ENCODE data around the gene KIZ.
"Not testable (repeated sequence)": the region's sequence is repeated elsewhere in the genome, so short reads cannot be mapped to it uniquely, and the experiment has no call there.

KIZ gene

DNA sequence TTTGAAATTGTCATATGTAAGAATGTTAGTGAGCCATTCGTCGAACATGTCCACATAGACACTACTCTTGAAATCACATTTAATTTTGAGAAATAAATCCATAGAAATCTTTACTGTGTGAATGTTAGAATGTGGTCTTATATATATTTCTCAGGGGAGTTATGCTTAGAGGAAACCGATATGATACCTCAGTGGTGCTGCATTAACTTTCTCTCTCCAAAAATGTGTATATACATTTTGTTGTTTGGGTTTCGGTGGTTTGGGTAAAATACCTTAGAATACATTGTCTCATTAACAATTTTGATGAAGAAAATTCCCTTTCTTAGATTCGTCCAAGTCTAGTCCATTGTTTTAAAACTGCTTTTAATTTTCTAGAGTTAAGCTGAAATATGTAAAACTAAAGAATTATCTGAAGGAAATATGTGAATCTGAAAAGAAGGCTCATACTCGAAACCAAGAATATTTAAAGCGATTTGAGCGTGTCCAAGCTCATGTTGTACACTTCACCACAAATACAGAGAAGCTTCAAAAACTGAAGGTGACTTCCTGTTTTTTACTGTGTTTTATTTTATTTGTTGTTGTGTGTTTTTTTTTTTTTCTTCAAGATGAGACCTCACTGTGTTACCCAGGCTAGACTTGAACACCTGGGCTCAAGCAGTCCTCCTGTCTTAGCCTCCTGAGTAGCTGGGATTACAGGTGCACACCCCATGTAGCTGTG, 10.3 kb downstream of the KIZ start:
- in situ Hi-C loops (cut with HindIII; ENCODE audit: low sequenced_read_pairs) = no loop called here

DNA sequence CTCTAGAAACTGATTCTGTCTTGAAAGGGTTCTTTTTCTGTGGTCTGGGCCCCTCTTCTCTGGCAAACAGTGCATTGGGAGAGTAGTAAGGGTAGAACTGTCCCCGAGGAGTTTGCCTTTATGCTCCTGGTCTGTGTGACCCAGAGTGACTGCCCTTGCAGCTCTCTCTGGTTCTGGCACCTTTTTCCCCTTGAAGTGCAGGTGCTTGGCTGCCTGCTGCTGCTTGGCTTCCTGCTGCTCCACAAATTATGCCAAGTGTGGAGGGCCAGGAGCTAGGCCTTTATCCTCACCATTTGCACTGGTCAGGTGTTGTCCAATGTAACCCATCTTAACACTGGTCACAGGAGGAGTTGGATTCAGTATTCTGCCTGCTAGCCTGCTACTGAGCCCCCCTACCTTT, 11.2 kb downstream of the KIZ start:
- in situ Hi-C loops (cut with HindIII; ENCODE audit: low sequenced_read_pairs) = no loop called here

DNA sequence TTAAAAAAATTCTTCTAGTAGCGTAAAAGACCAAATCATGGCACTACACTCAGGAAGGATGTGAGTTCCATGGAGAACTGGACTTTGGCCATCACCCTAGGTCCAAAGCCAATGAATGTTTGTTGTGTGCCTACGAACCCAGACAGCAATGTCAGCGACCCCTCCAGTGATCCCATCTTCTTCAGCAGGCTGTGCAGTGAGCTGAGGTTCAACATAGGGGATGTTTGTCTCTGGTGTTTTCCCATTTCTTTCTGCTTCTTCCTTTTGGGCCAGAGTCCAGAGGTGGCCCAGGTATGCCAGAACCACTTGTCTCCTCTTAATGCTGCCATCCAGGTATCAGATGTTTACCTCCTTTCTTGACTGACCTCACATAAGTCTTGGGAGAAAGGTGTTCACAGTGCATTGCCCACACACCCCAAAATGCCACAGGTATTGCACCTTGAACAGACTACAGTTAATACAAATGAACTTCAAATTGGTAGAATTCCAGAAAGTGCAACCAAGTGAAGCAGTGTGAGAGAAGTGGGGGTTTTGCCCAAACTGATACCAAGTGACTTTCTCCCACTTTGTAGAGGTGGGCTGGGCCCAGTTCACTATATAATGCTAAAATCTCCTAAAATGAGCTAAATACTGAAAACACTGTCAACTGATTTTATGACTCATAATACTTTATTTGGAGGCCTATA, 14.1 kb downstream of the KIZ start:
- in situ Hi-C loops (cut with HindIII; ENCODE audit: low sequenced_read_pairs) = no loop called here

DNA sequence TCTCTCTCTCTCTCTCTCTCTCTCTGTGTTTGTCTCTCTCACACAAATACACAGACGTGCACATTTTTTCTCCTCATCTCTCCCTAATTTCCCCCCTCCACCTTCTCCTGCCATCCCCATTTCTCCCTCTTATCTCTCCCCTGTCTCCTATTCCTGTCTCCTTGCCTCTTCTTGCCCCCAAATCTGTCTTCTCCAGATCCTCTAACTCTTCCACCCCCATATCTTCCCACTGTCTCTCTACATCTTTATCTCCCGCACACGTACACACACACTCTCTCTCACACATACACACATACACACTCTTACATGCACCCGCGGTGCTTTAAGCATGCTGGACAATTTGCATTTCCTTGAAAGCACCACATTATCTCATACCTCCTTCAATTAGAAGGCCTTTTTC, 15.9 kb downstream of the KIZ start:
- in situ Hi-C loops (cut with HindIII; ENCODE audit: low sequenced_read_pairs) = no loop called here

DNA sequence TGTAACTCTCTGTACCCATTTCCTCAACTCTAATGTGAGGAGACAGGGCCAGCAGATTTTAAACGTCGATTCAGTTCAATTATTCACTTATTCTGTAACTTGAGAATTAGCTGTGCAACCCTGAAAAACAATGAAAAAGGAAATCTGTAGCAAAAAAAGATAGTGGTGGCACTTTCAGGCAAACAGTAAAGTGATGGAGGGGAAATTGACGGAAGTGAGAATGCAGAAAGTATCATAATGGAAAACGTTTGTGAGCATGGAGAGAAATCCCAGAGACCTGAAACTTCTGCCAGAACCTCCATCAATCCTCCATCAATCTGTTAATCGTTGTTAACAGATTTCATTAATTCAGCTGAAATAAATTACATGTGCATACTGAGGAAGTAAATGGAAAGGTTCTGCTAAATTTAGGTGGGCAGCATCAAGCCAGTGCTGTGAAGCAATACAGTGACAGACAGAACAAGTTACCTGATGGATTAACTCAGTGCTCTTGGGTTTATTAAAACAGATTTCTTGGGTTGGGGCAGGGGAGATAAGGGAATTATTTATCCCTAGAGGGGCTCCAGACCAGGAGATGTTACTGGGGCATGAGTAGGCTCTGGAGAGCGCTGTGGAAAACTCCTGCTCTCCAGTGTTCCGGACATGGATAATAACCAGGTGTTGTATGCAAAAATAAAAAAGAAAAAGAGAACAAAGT, 17.5 kb downstream of the KIZ start:
- in situ Hi-C loops (cut with HindIII; ENCODE audit: low sequenced_read_pairs) = no loop called here

DNA sequence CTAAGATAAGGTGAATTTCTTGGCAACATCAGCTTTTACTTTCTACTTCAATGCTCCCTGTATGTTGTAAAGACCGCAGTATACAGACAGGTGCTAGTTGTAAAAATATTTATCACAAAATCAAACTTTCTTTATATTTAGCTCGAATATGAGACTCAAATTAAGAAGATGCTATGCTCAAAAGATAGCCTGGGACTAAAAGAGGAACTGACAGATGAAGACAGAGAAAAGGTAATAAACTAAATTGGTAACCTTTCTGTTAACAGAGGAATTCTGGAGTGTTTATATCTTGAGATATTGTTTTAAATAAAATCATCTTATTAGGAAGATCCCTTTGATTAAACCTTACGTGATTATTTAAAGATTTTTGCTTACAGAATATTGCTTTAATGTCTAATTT, 19.5 kb downstream of the KIZ start:
- in situ Hi-C loops (cut with HindIII; ENCODE audit: low sequenced_read_pairs) = no loop called here

DNA sequence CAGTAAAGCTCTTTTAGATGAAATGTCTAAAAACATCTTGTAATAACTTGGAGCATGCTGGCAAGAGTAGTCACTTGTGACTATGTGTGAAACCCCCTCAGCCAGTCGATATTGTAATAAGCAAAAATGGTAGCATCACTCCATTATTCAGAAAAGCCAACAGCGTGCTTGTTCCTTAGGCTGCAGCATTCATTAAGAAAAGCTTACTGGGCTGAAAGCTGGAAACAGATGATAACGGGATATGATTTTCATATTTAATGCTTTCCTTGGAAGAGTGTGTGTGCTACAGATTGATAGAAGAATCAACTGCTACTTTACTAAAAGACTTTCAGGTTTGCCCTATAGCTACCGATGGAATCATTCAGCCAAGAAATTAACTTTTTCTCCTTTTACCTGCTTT, 20.3 kb downstream of the KIZ start:
- in situ Hi-C loops (cut with HindIII; ENCODE audit: low sequenced_read_pairs) = no loop called here

DNA sequence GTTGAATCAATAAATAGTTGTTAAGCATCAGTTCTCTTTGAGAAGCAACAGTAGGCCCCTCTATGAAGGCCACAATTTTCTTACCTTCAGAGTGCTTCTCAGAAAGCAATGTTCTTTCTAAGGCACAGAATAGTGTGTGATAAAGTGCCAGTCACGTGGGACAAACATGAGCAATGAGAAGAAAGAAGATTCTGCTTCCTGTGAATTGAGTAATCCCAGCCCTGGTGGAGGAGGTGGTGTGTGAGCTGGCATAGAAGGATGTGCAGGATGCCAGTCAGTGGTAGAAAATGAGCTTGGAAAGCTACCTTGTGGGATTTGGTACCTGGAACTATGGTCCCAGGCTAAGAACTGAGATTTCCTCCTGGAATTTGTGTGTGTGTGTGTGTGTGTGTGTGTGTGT, 21.7 kb downstream of the KIZ start:
- in situ Hi-C loops (cut with HindIII; ENCODE audit: low sequenced_read_pairs) = no loop called here

DNA sequence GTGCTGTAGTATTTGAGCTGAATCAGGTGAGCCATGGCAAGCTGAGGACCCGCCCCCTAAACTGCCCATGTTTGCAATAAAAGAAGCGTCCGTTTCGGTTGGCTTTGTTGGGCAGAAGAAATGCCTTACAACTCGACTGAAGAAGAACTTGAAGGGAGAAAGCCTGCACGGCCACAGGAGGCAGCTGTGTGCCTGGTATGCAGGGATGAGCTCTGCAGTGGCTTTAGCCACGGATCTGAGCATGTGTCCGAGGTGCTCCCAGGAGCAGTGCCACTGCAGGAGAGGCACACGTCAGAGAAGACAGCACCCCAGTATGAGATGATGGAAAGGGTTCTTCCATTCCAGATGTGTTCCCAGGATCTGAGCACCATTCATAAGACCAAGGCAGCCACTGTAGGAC, 23.5 kb downstream of the KIZ start:
- in situ Hi-C loops (cut with HindIII; ENCODE audit: low sequenced_read_pairs) = no loop called here

DNA sequence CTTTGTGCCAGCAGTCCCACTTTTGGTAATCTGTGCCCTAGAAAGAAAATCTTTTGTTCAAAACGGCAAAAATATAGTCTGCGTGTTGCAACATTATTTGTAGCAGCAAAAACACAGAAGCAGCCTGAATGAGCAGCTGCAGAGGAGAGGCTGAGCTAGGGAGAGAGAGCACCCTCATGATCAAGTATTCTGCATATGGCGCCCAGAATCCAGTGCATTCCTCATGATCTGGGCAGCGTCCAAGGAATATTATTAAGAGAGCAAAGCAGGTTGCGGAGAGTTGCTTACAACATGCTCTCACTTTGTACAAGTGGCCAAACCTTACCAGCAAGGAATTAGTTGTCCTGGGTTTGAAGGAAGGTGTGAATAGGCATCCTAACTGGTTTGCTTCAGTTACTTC, 25.9 kb downstream of the KIZ start:
- in situ Hi-C loops (cut with HindIII; ENCODE audit: low sequenced_read_pairs) = no loop called here

DNA sequence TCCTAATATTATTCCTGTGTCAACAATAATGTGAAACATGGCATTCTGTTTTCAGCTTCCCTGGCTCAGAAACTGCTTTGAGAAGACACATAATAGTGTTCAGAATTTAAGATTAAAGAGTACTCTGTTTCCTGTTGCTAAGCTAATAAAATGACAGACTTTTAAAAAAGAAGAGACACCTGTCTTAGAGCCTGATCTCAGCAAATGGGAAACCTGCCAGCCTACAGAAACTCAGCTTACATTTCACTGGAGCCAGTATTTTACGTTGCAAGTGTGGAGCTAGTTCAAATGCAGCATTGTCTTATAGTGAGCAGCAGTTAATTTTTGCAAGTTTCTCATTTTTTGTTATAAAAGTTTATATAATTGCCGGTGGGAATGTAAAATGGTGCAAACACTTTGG, 28.8 kb downstream of the KIZ start:
- in situ Hi-C loops (cut with HindIII; ENCODE audit: low sequenced_read_pairs) = no loop called here

DNA sequence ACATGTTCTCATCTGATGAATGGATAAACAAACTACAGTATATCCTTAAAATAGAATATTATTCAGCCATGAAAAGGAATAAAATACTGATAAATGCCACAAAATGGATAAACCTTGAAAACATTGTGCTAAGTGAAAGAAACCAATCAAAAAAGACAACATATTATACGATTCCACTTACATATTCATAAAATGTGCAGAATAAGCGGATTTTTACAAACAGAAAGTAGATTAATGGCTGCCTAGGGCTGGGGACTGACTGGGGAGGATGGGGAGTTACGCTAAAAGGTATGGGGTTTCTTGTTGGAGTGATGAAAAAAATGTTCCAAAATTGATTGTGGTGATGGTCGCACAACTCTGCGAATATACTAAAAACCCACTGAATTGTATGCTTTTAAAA, 29.4 kb downstream of the KIZ start:
- in situ Hi-C loops (cut with HindIII; ENCODE audit: low sequenced_read_pairs) = no loop called here

DNA sequence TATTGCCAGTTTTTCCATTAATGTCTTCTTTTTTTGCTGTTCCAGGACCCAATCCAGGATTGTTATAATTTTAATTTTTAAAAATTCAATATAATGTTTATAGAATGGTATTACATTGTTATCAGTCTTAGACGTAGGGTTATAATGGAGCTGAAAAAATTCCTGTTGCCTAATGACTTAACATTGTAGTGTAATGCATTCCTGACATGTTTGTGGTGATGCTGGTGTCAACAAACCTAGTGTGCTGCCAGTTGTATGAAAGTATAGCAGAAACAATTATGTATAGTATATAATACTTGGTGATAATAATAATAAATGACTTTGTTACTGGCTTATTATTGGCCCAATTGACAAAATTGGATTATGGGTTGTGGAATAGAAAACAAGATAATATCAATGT, 30.4 kb downstream of the KIZ start:
- in situ Hi-C loops (cut with HindIII; ENCODE audit: low sequenced_read_pairs) = no loop called here

DNA sequence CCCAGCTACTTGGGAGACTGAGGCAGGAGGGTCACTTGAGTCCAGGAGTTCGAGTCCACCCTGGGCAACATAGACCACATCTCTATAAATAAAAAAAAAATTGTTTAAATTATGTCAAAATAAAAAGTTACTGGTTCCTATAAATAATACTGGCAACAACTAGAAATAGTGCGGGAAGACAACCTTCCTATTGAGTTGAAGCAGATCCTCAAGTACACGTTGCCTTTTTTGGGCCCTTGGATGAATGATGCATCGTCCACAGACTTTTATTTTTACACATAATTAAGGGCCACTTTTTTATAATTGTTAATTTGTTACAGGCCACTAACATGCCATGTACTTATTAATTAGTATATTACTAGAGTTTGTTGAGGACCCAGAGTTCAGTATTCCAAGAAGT, 31.1 kb downstream of the KIZ start:
- in situ Hi-C loops (cut with HindIII; ENCODE audit: low sequenced_read_pairs) = no loop called here

DNA sequence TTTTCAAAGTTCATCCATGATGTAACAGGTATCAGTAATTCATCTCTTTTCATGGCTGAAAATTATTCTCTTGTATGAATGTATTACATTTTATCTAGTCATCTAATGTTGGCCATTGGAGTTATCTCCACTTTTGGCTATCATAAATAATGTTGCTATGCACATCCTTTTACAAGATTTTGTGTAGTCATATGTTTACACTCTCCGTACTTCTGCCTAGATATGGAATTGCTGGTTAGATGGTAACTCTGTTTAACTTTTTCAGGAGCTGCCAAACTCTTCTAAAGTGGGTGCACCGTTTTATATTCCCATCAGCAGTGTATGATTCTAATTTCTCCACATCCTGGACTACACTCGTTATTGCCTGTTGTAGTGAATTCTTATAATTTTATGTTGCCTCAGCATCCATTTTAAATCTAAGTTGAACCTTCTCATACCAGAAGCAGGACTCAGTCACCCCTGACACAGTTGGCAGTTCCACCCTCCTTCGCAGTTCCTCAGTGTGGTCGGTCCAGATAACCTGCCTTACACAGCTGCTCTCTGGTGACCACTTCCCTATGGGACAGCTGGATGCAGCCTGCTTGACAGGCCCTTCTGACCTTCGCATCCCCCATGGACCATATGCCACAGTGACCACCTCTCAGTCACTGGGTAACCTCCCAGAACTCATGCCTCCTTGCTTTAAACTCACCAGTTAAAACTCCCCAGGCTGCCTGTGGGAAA, 33.9 kb downstream of the KIZ start:
- in situ Hi-C loops (cut with HindIII; ENCODE audit: low sequenced_read_pairs) = no loop called here

DNA sequence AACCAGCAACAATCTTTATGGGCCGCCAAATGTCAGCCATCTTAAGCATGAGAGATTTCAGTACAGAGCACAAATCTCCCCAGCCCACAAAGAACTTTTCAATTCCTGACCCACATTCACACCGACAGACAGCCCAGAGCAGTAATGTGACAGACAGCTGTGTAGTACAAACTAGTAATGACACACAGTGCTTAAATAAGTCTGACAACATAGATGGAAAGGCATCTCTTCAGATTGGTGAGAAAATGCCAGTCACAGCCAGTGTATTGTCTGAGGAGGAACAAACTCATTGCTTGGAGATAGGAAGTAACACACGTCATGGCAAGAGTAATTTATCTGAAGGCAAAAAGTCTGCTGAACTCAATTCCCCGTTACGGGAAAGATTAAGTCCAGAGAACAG, 36.0 kb downstream of the KIZ start:
- in situ Hi-C loops (cut with HindIII; ENCODE audit: low sequenced_read_pairs) = no loop called here

DNA sequence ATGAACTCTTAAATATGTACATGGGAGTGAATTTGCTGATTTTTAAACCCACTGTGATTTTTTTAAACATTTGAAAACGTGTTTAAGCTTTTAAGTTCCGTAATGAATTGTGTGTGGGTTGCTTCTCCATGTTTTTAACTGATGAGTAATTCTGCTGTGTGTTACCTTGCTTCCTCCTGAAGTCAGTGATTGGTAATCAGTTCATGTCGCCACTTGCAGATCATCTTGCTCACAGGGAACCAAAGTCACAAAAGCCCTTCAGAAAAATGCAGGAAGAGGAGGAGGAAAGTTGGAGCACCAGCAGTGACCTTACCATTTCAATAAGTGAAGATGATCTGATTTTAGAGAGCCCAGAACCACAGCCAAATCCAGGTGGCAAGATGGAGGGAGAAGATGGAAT, 36.7 kb downstream of the KIZ start:
- in situ Hi-C loops (cut with HindIII; ENCODE audit: low sequenced_read_pairs) = no loop called here

DNA sequence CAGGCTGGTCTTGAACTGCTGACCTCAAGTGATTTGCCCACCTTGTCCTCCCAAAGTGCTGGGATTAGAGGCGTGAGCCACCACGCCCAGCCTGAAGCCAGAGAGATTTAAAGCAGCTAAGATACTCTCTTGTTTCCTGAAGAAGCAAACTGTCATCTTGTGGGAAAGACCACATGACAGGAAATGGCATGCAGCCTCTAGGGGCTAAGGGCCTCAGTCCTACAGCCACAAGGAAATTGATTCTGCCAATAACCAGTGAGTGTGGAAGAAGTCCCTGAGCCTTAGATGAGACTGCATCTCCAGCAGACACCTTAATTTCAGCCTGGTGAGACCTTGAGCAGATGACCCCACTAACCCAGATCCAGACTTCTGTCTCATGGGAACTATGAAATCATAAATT, 40.9 kb downstream of the KIZ start:
- in situ Hi-C loops (cut with HindIII; ENCODE audit: low sequenced_read_pairs) = no loop called here

DNA sequence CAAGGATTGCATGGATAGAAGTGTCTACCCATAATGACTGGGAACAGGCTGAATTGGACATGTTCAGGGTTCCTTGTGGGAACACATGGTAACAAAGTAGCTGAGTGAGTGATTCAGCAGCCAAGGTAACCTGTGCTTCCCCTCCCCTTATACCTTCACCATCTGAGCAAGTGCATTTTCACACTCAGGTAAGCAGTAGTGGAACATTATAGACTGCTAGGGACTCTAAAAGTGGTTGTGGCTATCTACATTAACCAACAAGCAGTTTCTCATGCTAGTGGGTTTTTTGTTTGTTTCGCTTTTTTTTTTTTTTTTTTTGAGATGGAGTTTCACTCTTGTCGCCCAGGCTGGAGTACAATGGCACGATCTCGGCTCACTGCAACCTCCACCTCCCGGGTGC, 41.4 kb downstream of the KIZ start:
- in situ Hi-C loops (cut with HindIII; ENCODE audit: low sequenced_read_pairs) = no loop called here

DNA sequence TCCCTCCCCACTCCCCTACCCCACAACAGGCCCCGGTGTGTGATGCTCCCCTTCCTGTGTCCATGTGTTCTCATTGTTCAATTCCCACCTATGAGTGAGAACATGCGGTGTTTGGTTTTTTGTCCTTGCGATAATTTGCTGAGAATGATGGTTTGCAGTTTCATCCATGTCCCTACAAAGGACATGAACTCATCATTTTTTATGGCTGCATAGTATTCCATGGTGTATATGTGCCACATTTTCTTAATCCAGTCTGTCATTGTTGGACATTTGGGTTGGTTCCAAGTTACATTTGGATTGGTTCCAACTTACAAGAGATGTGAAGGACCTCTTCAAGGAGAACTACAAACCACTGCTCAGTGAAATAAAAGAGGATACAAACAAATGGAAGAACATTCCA, 42.2 kb downstream of the KIZ start:
- in situ Hi-C loops (cut with HindIII; ENCODE audit: low sequenced_read_pairs) = not testable (repeated sequence)

DNA sequence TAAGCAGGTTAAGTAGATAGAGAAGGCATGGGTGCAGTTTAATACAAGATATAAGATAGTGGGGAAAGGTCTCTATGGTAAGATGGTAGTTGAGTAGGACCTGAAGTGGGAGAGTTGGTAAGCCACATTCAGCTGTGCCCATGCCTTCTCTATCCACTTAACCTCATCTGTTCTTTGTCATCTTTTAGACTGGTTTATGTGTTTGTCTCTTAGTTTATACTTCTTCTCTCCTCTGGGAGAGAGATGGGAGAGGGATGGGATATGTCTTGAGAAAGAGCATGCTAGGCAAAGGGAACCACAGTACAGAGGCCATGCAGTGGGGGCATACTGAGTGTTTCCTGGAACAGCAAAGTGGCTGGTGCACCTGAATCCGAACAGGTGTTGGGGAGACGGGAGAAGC, 46.7 kb downstream of the KIZ start:
- in situ Hi-C loops (cut with HindIII; ENCODE audit: low sequenced_read_pairs) = no loop called here

DNA sequence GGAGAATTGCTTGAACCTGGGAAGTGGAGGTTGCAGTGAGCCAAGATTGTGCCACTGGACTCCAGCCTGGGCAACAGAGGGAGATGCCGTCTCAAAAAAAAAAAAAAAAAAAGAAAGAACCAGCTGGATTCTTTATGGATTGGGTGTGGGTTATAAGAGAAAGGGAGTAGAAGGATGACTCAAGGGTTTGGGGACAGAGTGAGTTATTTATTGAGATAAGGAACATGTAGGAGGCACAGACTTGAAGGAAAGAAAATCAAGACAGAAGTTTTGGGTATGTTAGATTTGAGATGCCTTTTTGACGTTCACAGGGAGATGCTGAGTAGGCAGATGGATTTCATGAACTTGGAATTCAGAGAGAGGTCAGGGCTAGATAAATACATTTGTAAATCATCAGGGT, 47.6 kb downstream of the KIZ start:
- in situ Hi-C loops (cut with HindIII; ENCODE audit: low sequenced_read_pairs) = no loop called here

All from DLD1 (cell line).